Retinal pigment epithelial cell (primary cell): ENCODE measurements around the gene DENND1B.

Source experiments
- DNase-seq: peaks from one replicate; pipeline ENCODE4 v3.0.0-alpha.2; 2010; ENCODE audit warnings: low read depth
- H3K4me3 ChIP-seq: 2 replicates; pipeline ENCODE4 v1.5.1; 2011; ENCODE audit warnings: mild to moderate bottlenecking, low read length, control low read depth, moderate library complexity
- CTCF ChIP-seq: conservative IDR thresholded peaks from 2 replicates; pipeline ENCODE4 v1.5.1; 2011; ENCODE audit warnings: low read depth, low read length, control low read depth, inconsistent platforms

Gene DENND1B

DNA sequence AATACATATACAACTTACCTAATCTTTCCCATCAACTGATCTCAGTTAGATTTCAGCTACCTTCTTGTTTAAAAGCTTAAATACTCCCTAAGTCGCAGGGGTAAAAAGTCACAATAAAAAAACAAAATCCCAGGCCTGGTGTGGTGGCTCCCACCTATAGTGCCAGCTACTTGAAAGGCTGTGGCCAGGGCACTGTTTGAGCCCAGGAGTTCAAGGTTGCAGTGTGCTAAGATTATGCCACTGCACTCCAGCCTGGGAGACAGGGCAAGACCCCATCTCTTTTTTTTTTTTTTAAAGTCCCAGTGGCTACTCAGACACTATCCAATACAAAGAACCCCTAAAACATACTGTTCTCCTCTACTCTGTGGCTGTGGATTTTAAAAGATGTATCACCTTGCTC, 228.3 kb downstream of the DENND1B start:
- no peak overlapping the region for H3K4me3 ChIP-seq
- TF ChIP-seq CTCF, result no peak
- no peak for DNase-seq

GRCh38 chr1:197544553-197544952, 230.7 kb downstream of the DENND1B start:
- TF ChIP-seq CTCF, result no peak
- H3K4me3 ChIP-seq, result no peak overlapping the region

DNA sequence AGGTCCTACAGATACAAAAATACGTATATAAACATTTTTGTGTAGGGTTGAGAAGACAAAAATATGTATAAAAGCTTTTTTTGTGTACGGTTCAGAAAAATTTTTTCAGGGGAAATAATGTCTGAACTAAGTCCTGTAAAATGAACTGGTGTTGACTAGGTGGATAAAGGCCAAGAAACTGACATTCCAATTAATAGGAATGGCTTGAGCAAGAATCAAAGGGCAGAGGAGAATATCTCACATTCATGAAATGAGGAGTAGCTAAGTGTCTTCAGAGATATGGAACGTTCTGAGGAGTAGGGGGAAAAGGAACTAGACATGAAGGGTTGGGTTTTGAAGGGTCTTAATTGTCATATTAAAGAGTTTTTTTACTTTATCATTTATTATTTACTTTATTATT, 231.2 kb downstream of the DENND1B start:
- H3K4me3 ChIP-seq, result no peak overlapping the region
- no peak for DNase-seq
- TF ChIP-seq CTCF, result no peak

More at GRCh38 chr1:197544553-197544952, 230.7 kb downstream of the DENND1B start:
- no peak for DNase-seq

- H3K4me3 ChIP-seq, result no peak overlapping the region
- no peak for DNase-seq
- no peak for TF ChIP-seq CTCF
Observed at GRCh38 chr1:197541411-197541810, 233.9 kb downstream of the DENND1B start.

DNA sequence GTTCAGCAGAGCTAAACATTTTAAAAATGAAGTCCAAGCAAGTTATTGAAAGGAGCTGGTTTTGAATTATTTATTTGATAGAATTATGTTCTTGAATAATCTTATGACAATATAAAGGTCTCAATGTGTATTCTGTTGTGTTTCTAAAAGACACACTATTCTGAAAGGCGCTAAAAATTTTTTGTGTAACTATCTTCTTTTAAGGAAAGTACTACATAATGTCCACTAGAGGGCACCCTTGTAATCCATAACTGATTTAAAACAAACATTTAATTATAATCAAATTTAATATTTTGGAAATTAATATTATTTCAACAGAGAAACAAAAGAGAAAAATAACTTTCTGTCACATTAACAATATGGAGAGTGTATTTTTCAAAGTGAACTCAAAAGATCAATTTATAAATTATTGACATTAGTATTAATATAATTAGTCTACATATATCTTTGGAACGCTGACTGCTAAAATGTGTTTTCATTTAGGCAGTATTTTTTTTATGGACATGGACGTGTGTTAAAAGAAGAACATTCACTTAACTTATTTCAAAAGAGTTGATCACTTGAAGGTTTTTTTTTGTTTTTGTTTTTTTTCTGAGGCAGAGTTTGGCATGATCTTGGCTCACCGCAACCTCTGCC, 248.4 kb downstream of the DENND1B start:
- peak; percentile 29 for TF ChIP-seq CTCF
- H3K4me3 ChIP-seq, result no peak overlapping the region
- no peak for DNase-seq

DNA sequence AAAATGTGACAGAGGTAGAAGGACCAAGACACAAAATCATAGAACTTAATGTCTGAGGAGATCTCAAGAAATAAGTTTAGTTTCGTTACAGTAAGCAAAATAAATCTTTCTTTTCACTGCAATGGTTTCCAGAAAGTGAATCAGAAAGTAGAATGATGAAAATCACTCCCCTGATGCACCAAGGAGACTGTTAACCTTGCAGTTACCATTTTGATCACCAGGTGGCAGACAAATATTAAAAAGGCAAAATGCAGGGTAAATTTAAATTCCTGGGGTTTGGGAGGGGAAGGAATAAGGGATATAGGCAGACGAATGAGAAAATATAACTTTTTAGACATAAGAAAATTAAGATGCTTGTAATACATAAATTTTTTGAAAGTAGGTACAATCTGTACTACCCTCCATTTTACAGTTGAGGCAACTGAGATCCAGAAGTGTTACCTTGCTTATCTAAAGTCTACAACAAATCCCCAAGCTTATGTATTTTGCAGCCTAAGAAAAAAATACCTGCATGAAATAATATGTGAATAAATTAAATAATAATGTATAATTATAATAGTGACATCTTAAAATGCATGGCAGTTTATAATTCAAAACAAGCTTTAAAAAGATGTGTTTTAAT, 254.1 kb downstream of the DENND1B start:
- no peak for DNase-seq
- no peak overlapping the region for H3K4me3 ChIP-seq
- peak; percentile 75 for TF ChIP-seq CTCF

- peak; percentile 53 for TF ChIP-seq CTCF
- DNase-seq, result no peak
- H3K4me3 ChIP-seq, result no peak overlapping the region
Observed at GRCh38 chr1:197519741-197520334, 255.4 kb downstream of the DENND1B start.
